ENCODE measurements around the gene MDC1. TPM values are rescaled to one million over a fixed set of nuclear protein-coding genes. Genes with fewer than 3 reads are reported as not detected.

MDC1 gene
- total and polyA plus RNA-seq, 8 donors, result 28.2 to 53.6 (median 48.8) TPM

GRCh38 chr6:30679765-30680535 is 37.1 kb downstream of the MDC1 start:
- H3K27ac ChIP-seq, result peak overlapping the region; percentile 26 to 97
- ATAC-seq (no peak), DNase-seq (no peak)
- no peaks in the 10 kb centered on the region for H3K27me3 ChIP-seq
- no peak for TF ChIP-seq CTCF (IDR thresholded peaks at IDR 0.05)
- no peaks in the 10 kb centered on the region for H3K9me3 ChIP-seq
- peaks cover 0 to 72% of the 10 kb centered on the region in 2 donors for H3K36me3 ChIP-seq
- H3K4me3 ChIP-seq, result peak overlapping the region in 1 of 2 donors; percentile 91
- intact Hi-C loops (cut with DNase I), result loop anchor here (2.0 to 10.0 kb wide), 2 partner anchors 43 to 55 kb away; no protein-coding TSS in a partner anchor
- peaks cover 13 to 47% of the 10 kb centered on the region in 2 donors for H3K4me1 ChIP-seq

GRCh38 chr6:30678964-30679726 is 37.9 kb downstream of the MDC1 start:
- ATAC-seq (peak; percentile 85), DNase-seq (peak; percentile 65 to 98 (median 86))
- H3K9me3 ChIP-seq, result no peaks in the 10 kb centered on the region
- H3K4me1 ChIP-seq, result peaks cover 13 to 47% of the 10 kb centered on the region in 2 donors
- H3K27me3 ChIP-seq, result no peaks in the 10 kb centered on the region
- peak overlapping the region in 1 of 2 donors; percentile 97 for H3K27ac ChIP-seq
- H3K36me3 ChIP-seq, result peaks cover 0 to 65% of the 10 kb centered on the region in 2 donors
- H3K4me3 ChIP-seq, result peak overlapping the region in 1 of 2 donors; percentile 91
- TF ChIP-seq CTCF (IDR thresholded peaks at IDR 0.05), result peak; percentile 81 to 91
- intact Hi-C loops (cut with DNase I), result loop anchor here in 1 of 2 donors (2.0 kb wide), 1 partner anchor 44 kb away; no protein-coding TSS in a partner anchor

- Histone ChIP-seq H3K27ac (no peak overlapping the region), H3K4me1 (peaks cover 17 to 57% of the 10 kb centered on the region in 2 donors), H3K27me3 (no peaks in the 10 kb centered on the region), H3K9me3 (no peaks in the 10 kb centered on the region), H3K4me3 (no peak overlapping the region), H3K36me3 (peaks cover 0 to 61% of the 10 kb centered on the region in 2 donors)
- DNase-seq (no peak), ATAC-seq (no peak)
- intact Hi-C loops (cut with DNase I), result no loop called here
- no peak for TF ChIP-seq CTCF (IDR thresholded peaks at IDR 0.05)
These were observed 40.3 kb downstream of the MDC1 start for GRCh38 chr6:30676660-30677285.

- ATAC-seq (peak; percentile 96), DNase-seq (peak; percentile 93 to 97 (median 95))
- no peaks in the 10 kb centered on the region for H3K9me3 ChIP-seq
- H3K27me3 ChIP-seq, result no peaks in the 10 kb centered on the region
- H3K36me3 ChIP-seq, result peaks cover 0 to 53% of the 10 kb centered on the region in 2 donors
- intact Hi-C loops (cut with DNase I), result no loop called here
- peak within 1 kb of the TSS; percentile 87 to 99 for H3K4me3 ChIP-seq
- peak; percentile 77 to 85 for TF ChIP-seq CTCF (IDR thresholded peaks at IDR 0.05)
- peak within 1 kb of the TSS; percentile 33 to 86 for H3K27ac ChIP-seq
- peaks cover 10 to 32% of the 10 kb centered on the region in 2 donors for H3K4me1 ChIP-seq
These were observed 44.4 kb downstream of the MDC1 start, which contains the start of gene DHX16 for GRCh38 chr6:30672445-30673253. Gene DHX16, minus strand, starts transcription at chr6:30673006. Its CDS starts 165 bp downstream, at chr6:30672841.
